Skin epidermis (tissue), 12 donors: ENCODE data around the gene CRYBA2.

Source experiments
- H3K27ac ChIP-seq, 21 experiments: fragments of 200-600 bp; sonication (generic) in 11 of 21; one replicate each; pipeline ENCODE4 v1.5.0; 2020; ENCODE audit warnings: mild to moderate bottlenecking in 3 of 21, inconsistent platforms in 2 of 21, moderate library complexity in 2 of 21
- H3K4me3 ChIP-seq, 7 experiments: fragments of 200-600 bp; sonication (generic) in 2 of 7; one replicate each; pipeline ENCODE4 v1.5.0; 2020; ENCODE audit warnings: inconsistent platforms in 2 of 7, mild to moderate bottlenecking in 2 of 7, moderate library complexity in 1 of 7

The CRYBA2 gene

DNA sequence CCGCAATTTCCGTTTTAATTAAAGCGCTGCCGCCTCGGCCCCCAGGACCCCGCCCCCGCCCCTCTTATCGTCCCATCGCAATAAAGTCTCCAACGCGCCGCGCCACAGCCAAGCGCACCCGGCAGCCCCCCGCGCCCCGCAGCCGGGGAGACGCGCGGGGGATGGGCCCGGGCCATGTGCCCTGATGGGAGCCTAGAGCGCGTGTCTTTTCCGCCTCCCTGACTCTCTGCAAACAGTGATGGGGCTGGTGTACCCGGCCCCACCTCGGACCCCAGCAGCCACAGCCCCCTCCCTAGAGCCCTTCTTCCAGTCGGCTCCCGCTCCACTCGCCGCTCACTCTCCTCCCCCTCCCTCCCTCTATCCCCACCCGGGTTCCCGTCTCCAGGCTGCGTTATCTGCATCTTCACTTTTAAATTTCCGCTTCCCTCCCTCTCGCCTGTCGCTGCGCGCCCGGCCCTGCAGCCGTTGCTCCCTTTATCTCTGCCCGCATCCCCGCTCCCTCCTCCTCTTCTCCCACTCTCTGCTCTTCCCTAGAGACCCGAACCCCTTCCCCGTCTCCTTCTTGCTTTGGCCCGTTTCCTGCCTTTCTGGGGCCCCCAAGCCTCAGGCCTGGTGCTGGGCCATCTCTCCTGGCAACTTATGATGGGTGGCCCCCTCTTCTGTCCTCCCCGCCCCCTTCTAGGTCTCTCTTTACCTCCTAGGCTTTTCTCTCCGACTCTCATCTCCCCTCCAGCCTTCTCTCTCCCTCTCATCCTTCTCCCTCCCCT is 7.7 kb downstream of the CRYBA2 start:
- no peak overlapping the region for H3K4me3 ChIP-seq

DNA sequence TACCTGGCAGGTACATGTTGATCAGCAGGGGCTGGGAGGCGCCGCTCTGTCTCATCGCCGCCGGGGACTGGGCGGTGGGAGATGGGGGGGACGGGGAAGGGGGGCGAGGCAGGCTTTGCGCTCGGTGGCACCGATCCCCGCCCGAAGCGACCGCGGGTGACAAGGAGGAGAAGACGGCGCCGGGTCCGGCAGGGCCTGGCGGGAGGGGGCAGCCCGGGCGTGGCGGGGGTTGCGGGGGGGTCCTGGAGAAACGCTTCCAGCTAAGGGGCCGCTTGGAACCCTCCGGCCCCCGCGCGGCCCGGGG is 8.2 kb downstream of the CRYBA2 start, which contains the start of gene FEV:
Gene FEV (minus strand): TSS at position 164 of the 304 bp plus-strand sequence. CDS start 109 bp downstream, at position 55.
- no peak within 1 kb of the TSS for H3K4me3 ChIP-seq

More for the DNA sequence above, 7.7 kb downstream of the CRYBA2 start:
- H3K27ac ChIP-seq, result no peak overlapping the region

DNA sequence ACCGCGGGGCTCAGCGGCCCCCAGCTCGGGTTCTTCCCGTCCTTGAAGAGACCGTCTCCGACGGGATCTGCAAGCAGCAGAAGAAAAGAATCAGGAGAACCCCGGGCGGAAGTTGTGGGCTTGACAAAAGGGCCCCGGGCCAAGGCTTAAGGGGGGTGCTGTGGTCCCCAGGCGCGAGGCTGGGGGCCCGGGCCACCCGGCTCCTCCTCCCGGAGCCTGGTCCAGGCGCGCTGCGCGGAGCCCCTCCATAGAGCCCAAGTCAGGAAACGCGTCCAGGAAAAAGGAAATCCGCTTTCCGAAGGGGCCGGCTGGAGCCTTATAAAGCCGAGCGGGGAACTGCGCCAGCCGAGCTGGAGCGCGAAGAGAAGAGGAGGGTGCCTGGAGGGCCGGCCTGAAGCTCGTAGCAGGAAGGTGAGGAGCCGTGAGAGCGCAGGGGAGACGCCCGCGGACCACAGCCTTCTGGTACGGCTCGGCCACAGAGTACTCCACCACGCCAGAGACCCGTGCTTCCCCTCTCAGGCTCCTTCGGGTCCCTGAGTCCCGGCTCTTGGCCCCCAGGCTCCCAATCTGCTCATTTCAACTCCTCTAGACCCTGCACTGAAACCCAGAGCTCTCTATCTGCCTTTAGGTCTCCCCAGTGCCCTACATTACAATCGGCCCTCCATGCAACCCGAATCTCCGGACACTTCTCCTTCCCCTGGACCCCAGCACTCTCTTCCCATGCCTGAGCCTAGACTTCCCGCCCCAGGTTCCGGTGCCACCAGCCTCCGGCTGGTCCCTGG is 8.8 kb downstream of the CRYBA2 start:
- no peak overlapping the region for H3K4me3 ChIP-seq
- H3K27ac ChIP-seq, result no peak overlapping the region

More for the DNA sequence above, 8.2 kb downstream of the CRYBA2 start, which contains the start of gene FEV:
- no peak within 1 kb of the TSS for H3K27ac ChIP-seq

DNA sequence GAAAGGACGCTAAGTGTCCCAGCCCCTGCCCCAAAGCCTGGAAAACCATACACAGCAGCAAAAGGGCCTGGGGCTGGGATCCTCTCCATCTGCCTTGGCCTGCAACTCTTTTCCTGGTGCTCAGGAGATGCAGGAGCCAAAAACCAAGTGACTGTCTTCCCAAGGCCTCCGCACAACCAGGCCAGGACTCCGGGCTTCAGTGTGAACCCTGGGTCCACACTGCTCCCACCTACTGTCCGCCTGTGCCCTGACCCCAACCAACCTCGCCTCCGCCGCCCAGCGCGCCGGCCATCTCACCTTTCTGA is 9.3 kb downstream of the CRYBA2 start:
- Histone ChIP-seq H3K27ac (no peak overlapping the region), H3K4me3 (no peak overlapping the region)

DNA sequence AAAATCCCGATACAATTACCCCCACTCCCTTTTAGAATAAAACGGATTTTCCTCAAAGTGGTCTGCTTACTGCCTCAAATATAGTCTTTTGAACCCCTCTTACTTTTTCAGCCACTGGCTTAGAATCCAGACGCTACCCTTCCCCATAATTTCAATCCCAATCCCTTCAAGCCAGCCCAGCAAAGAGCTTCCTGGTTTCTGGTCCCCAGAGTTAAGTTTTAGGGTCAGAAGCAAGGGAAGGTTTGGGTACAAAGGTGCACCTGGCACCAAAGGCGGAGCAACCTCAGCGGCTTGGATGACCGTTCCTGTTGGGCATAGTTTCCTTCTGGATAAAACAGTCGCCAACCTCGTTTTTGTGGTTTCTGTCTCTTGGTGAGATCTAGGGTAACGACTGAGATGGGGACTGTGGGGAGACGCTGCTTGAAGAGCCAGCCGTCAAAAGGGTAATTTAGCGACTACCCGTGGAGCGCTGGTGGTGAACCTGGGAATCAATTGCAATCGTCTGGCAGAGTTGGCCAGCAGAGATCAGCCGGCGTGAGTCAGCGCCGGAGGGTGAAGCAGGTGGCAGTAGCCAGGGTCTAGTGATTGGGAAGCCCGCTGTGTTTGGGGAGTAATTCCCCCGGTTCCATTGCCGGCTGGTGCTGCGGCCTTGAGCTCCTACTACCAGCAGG is 9.8 kb downstream of the CRYBA2 start:
- H3K27ac ChIP-seq, result no peak overlapping the region
- no peak overlapping the region for H3K4me3 ChIP-seq

DNA sequence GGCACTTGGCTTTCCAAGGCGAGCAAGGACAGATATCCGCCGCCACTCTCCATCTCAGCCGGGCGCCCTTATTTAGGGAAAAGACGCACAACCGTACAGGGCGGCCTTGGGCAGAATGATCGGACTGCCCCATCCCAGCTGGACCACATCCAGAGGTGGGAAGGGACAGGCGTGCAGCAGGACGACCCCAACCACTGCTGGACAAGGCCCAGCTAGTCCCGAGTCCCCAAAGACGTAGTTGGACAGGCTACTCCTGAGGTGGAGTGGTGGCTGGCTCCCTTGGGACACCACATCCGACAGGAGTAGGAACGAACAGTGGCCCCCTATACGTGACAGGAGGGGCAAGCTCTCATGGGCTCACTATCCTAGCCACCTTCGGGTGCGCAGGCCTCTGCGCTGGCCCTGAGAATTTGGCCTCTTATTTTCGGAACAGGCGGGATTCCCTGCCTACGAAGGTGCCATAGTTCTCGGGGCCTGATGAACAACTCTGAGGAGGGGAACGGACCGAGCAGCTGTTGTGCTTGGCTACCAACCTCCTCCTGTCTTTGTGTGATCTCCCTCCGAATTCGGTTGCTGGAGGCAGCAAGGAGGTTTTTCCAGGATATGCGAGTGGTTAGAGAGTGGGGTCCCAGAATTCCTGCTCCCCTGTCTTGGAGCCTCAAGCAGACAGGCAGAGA is 10.5 kb downstream of the CRYBA2 start:
- Histone ChIP-seq H3K4me3 (no peak overlapping the region), H3K27ac (no peak overlapping the region)

DNA sequence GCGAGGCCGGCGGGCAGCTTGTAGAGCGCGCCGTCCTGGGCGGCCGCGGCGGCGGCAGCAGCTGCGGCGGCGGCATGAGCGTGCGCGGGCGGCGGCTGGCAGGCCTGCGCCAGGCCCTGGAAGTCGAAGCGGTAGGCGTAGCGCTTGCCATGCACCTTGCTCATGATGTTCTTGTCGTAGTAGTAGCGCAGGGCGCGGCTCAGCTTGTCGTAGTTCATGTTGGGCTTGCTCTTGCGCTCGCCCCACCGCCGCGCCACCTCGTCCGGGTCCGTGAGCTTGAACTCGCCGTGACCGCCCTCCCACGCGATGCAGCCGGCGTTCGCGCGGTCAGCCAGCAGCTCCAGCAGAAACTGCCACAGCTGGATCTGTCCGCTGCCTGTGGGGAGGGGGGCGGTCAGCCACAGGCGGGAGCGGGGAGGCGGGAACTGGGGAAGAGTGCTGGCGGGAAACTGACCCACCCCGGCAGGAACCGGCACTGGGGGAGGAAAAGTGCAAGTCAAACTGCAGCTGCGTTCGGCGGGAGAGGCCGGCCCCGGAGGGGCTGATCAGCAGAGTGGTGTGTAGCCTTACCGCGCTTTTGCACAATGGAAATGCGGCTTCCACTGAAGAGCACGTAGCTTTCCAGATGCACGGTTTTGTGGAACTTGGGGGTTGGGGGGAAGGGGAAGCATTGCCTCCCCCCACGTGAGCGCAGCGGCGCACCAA is 11.2 kb downstream of the CRYBA2 start:
- no peak overlapping the region for H3K27ac ChIP-seq
- peak overlapping the region in 6 of 7 experiments; percentile 1 to 26 (median 6) for H3K4me3 ChIP-seq

DNA sequence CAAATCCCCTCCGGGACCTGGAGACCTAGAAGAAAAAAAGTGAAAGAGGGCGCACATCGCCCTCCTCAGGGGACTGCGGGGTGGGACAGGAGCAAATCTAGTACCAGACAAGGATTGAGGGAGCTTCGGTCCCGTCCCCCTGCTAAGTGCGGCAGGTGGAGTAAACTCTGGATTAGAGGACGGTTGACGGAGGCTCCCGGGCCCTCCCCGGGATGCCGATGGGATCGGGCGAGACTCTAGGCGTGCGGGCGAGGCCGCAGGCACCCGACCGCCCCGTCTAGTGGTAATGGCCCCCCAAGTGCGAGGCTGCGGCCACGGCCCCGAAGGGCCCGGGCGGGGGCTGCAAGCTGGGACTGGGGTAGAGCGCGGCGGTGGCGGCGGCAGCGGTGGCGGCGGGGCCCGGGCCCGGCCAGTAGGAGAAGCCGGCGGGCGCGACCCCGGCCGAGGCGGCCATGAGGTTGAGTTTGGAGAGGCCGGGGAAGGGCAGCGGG is 11.8 kb downstream of the CRYBA2 start:
- peak overlapping the region in 4 of 7 experiments; percentile 2 to 26 (median 13) for H3K4me3 ChIP-seq
- H3K27ac ChIP-seq, result no peak overlapping the region

DNA sequence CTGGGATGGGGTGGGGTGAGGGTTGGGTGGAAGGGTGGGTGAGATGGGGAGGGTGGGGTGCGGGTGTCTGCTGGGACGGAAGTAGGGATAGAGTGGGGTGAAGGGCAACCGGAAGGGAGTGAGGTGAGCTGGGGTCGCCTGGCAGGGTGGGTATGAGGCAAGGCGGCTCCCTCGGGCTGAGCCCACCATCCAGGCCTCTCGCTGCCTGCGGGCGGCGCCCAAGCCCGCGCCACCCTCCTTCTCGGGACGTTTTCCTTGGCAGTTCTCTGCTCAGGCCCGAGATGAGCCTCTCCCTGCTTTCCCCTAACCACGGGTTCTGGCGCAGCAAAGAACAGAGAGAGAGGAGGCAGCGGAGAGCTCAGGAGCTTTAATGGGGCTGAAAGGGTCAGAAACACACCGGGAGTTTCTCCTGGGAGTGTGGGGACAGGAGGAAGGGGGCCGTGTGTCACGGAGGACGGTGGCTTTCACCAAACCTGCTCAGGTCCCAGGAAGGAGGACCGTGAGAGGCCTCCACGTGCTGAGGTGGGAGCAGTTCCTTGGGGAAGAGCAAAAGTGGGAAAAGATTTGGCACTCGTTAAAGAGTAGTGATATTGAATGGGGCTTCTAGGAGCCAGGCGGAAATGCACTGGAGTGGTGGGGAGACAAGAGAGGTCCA is 12.4 kb downstream of the CRYBA2 start:
- H3K4me3 ChIP-seq, result peak overlapping the region in 2 of 7 experiments; percentile 18 to 26
- H3K27ac ChIP-seq, result no peak overlapping the region

DNA sequence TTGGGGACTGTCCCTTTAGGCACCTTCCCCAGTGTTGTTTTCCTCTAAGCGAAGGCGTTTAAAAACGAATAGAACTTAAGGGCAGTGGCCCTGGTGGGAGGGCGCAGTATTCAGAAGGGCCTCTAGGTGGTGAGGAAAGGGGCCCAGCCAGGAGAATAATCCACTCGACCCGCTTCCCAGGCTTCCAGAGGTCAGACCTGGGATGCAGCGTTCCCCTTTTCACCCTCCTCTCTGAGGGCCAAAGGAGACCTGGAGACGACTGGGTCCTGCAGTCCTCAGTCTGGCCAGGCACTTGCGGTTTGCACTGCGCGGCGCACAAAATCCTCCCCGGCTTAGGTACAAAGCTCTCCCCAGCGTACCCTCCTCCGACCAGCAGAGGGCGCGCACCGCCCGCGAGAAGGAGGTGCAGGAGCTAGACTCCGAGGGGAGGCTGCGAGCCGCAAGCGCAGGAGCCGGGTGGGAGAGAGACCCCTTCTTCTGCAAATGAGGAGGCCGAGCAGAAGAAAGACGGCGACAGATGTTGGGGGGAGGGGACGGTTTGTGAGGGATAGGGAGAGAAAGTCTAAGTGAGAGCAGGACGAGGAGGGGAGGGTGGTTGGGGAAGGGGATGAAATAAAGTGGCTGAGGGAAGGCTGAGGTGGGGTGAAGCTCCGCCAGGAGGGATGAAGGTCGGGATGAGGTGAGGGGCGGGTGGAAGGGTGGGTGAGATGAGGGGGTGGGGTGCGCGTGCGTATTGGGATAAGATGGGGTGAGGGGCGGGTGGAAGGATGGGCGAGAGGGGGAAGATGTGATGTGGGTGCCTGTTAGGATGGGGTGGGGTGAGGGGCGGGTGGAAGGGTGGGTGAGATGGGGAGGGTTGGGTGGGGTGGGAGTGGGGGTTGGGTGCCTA is 13.1 kb downstream of the CRYBA2 start:
- no peak overlapping the region for H3K27ac ChIP-seq
- H3K4me3 ChIP-seq, result peak overlapping the region in 1 of 7 experiments; percentile 0

DNA sequence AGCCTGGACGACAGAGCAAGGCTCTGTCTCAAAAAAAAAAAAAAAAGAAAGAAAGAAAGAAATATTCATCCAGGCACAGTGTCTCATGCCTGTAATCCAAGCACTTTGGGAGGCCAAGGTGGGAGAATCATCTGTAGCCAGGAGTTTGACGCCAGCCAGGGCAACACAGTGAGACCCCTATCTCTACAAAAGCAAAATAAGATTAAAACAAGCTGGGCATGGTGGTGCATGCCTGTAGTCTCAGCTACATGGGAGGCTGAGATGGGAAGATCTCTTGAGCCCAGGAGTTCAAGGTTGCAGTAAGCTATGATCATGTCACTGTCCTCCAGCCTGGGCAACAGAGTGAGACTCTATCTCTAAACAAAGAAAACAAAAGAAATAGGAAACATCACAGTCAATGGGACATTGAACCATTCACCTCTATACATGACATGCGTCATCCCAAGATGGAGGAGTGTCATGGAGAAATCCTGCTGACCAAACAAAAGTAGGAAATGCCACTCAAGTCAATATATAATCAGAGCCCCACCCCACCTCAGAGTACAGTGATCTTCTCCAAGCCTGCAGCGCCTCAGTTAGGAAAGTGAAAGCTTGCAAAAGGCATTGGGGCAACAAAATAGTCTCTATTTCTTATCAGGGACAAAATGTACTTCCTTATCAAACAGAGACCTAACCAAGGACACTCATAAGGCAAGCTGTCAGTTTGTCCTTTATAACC is 18.0 kb downstream of the CRYBA2 start:
- no peak overlapping the region for H3K27ac ChIP-seq

DNA sequence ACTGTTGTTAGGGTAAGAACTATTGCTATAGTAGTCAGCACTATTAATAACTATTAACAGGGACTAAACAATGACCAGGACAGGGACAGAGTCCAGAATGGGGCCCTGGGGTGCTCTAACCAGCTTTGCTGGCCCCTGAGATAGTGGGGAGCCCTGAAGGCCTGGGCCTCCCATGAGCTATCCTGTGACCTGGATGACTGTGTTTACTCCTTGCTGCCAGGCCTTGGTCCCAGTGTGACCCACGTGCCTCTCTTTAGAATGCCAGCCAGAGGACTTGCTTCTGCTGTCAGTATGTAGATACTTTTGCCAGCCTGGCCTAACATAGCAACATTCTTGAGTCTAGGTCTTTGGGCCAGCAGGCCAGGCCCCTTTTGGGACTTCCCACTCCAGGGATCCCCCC is 22.3 kb downstream of the CRYBA2 start:
- H3K27ac ChIP-seq, result no peak overlapping the region
- H3K4me3 ChIP-seq, result no peak overlapping the region

More for the DNA sequence above, 18.0 kb downstream of the CRYBA2 start:
- H3K4me3 ChIP-seq, result no peak overlapping the region

DNA sequence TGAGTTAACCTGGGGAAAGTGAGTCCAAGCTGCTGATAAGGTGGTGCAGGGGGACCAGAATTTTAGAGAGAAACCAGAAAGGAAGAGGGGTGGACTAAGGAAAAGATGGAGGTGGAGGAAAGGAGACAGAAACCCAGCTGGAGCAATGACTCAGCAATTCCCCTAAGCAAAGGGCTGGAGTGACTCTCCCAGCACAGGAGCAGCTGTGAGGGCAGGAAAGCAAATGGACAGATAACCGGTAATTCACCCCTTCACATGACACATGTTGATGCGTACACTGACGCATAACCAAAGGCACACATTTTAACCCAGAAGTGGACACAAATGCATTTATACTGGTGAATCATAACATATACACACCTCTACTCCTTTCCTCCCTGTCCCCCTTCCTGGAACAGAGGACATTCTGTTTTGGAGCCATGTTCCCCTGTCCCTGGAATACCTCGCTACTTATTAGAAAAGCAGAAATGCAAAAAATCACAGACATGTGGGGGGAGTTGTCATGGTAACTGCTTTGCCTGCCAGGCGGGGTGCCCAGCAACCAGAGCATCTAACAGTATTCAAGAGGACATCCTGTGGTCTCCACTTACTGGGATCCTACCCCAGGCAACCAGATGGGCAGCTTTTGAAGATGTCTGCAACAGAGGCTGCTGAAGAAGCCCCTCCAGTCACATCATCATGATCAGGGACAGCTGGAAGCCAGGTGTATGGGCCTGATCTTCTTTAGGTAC is 29.0 kb downstream of the CRYBA2 start:
- Histone ChIP-seq H3K4me3 (no peak overlapping the region), H3K27ac (no peak overlapping the region)

DNA sequence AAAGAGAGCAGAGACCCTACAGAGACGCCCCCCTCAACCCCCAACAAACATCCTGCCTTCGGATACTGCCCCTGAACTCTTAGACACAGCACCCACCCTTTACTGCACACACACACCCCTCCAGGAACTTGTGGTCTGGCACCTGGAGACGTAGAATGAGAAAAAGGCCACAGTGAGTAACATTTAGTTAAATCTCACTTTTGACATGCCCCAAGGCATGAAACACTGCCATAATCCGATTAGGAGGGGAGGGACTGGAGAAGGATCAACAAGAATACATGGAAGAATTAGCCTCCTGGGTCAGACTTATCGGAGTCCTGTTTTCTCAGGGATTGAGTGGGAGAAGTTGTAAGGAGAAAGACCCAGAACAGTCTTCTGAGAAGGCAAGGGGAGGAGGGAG is 29.6 kb downstream of the CRYBA2 start:
- no peak overlapping the region for H3K4me3 ChIP-seq
- H3K27ac ChIP-seq, result no peak overlapping the region

DNA sequence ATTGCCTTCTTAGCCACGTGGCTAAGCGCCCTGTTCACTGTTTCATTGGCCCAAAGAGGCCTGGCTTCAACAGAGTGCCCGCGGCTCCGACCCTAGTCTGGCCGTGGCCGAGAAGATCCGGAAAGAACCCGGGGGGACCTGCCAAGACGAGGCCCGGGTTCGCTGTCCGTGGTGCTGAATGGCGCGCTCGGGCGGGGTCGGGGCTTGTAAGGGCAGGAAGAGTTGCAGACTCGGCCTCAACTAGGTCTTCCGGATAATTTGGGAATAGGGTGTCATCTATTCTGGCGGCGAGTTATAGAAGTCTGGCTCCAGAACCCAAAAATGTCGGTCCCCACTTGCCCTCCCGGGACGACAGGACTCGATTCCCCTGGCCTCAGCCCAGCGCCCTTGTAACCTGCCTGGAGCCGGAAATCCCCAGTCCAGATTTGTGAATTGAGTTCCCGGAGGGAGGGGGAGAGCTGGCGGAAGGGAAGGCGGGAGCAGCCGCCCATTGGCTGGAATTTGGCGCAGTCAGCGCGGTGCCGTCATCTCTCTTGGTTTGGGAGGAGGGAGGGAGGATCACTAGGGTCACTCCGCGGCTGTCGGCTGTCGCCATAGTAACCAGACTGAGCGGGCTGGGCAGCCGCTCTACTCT is 30.2 kb downstream of the CRYBA2 start:
- H3K27ac ChIP-seq, result no peak overlapping the region
- H3K4me3 ChIP-seq, result no peak overlapping the region
